NCI-H1105 (cell line): ENCODE data around the gene PIK3C2G.

Experiments used
- DNase-seq: peaks from one replicate; lab custom pipeline; 2025; lab: John Stamatoyannopoulos, UW

The PIK3C2G gene

GRCh38 chr12:18270958-18271460, 9.7 kb downstream of the PIK3C2G start:
- no peak for DNase-seq

- DNase-seq = no peak
These were observed 14.7 kb downstream of the PIK3C2G start for GRCh38 chr12:18275981-18276380.

- DNase-seq = no peak
These were observed 15.9 kb downstream of the PIK3C2G start for GRCh38 chr12:18277196-18277595.

- no peak for DNase-seq
These were observed 19.4 kb downstream of the PIK3C2G start for GRCh38 chr12:18280728-18281127.

- DNase-seq = no peak
These were observed 20.6 kb downstream of the PIK3C2G start for GRCh38 chr12:18281941-18282340.

- no peak for DNase-seq
These were observed 22.5 kb downstream of the PIK3C2G start for GRCh38 chr12:18283831-18284230.

- no peak for DNase-seq
These were observed 23.1 kb downstream of the PIK3C2G start for GRCh38 chr12:18284386-18284785.

- no peak for DNase-seq
These were observed 23.8 kb downstream of the PIK3C2G start for GRCh38 chr12:18285161-18285560.

GRCh38 chr12:18290386-18290785, 29.1 kb downstream of the PIK3C2G start:
- DNase-seq = no peak

- no peak for DNase-seq
These were observed 33.6 kb downstream of the PIK3C2G start for GRCh38 chr12:18294889-18295288.

GRCh38 chr12:18296201-18296908, 35.0 kb downstream of the PIK3C2G start:
- DNase-seq = no peak

- DNase-seq = no peak
These were observed 35.6 kb downstream of the PIK3C2G start for GRCh38 chr12:18296909-18297280.

GRCh38 chr12:18297902-18298301, 36.6 kb downstream of the PIK3C2G start:
- no peak for DNase-seq

GRCh38 chr12:18302809-18303430, 41.6 kb downstream of the PIK3C2G start:
- DNase-seq = no peak

GRCh38 chr12:18304609-18305008, 43.3 kb downstream of the PIK3C2G start:
- no peak for DNase-seq

GRCh38 chr12:18306311-18306710, 45.0 kb downstream of the PIK3C2G start:
- no peak for DNase-seq

GRCh38 chr12:18313306-18313705, 52.0 kb downstream of the PIK3C2G start:
- DNase-seq = no peak

- no peak for DNase-seq
These were observed 58.8 kb downstream of the PIK3C2G start for GRCh38 chr12:18320036-18320617.

GRCh38 chr12:18320976-18321375, 59.7 kb downstream of the PIK3C2G start:
- DNase-seq = no peak

GRCh38 chr12:18323159-18323558, 61.8 kb downstream of the PIK3C2G start:
- DNase-seq = no peak

GRCh38 chr12:18327036-18327435, 65.7 kb downstream of the PIK3C2G start:
- no peak for DNase-seq

GRCh38 chr12:18332173-18332572, 70.9 kb downstream of the PIK3C2G start:
- DNase-seq = no peak

GRCh38 chr12:18339633-18340032, 78.3 kb downstream of the PIK3C2G start:
- DNase-seq = no peak
